ENCODE measurements around the gene ITM2B.

Gene ITM2B

DNA sequence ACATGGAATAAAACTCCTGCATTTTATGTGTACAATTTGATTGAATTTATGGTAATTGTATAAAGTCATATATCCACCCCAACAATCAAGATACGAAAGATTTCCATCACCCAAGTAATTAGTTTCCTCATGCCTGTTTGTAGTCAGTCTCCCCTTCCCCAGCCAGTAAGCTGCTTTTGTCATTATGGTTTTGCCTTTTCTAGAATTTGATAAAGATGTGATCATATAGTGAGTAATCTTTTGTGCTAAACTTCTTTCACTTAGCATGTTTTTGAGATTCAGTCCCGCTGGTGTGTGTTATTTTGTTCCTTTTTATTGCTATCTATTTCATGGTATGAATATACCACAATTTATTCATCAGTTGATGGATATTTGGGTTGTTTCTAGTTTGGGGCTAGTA, 16.0 kb downstream of the ITM2B start:
- TF ChIP-seq CEBPB (IDR thresholded peaks at IDR 0.05) = no peak
- no peak for TF ChIP-seq YY1 (IDR thresholded peaks at IDR 0.05; ENCODE audit: low read depth)
- TF ChIP-seq NFIC (IDR thresholded peaks at IDR 0.05) = no peak
- no peak for TF ChIP-seq TEAD4 (IDR thresholded peaks at IDR 0.05)
- no peak for TF ChIP-seq TAF1 (IDR thresholded peaks at IDR 0.05; ENCODE audit: low read depth)
- TF ChIP-seq, protein P1, sequence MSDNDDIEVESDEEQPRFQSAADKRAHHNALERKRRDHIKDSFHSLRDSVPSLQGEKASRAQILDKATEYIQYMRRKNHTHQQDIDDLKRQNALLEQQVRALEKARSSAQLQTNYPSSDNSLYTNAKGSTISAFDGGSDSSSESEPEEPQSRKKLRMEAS (IDR thresholded peaks at IDR 0.05) = no peak
- TF ChIP-seq ZBTB7A (IDR thresholded peaks at IDR 0.05; ENCODE audit: low read depth) = no peak
- TF ChIP-seq CREB1 (IDR thresholded peaks at IDR 0.05; ENCODE audit: low read depth) = no peak
- TF ChIP-seq EP300 (IDR thresholded peaks at IDR 0.05; ENCODE audit: borderline replicate concordance) = no peak
- TF ChIP-seq TCF12 (IDR thresholded peaks at IDR 0.05; ENCODE audit: low read depth) = no peak
- no peak for TF ChIP-seq EGR1 (IDR thresholded peaks at IDR 0.05)
- no peak for TF ChIP-seq FOXM1 (IDR thresholded peaks at IDR 0.05; ENCODE audit: borderline replicate concordance, low read depth)
- TF ChIP-seq RAD21 (IDR thresholded peaks at IDR 0.05; ENCODE audit: low read depth) = no peak
- no peak for TF ChIP-seq REST (IDR thresholded peaks at IDR 0.05; ENCODE audit: low read depth)
- TF ChIP-seq USF1 (IDR thresholded peaks at IDR 0.05) = no peak

DNA sequence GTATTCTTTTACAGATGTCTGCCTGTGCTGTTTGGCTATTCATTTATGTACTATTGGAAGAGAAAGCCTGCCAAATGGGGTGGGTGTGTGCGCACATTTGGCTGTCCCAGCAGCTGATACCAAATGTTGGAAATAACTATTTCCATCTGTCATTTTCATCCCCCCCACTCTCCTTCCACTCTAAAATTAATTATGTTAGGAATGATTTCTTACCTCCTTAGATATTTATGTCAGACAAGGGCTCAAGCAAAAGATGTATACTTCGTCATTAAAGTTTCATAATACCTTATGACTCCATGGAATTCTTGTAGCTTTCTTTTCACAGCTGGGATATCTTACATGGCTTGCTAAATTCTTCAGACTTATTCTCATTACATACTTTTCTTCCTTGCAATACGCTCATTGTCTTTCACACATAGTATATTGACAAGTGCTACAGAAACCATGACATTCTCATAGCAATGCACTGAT, 18.6 kb downstream of the ITM2B start:
- TF ChIP-seq EP300 (IDR thresholded peaks at IDR 0.05; ENCODE audit: borderline replicate concordance) (no peak), USF1 (IDR thresholded peaks at IDR 0.05) (no peak), NFIC (IDR thresholded peaks at IDR 0.05) (no peak), TCF12 (IDR thresholded peaks at IDR 0.05; ENCODE audit: low read depth) (no peak), RAD21 (IDR thresholded peaks at IDR 0.05; ENCODE audit: low read depth) (no peak), TEAD4 (IDR thresholded peaks at IDR 0.05) (no peak), TAF1 (IDR thresholded peaks at IDR 0.05; ENCODE audit: low read depth) (no peak), CREB1 (IDR thresholded peaks at IDR 0.05; ENCODE audit: low read depth) (no peak), CEBPB (IDR thresholded peaks at IDR 0.05) (no peak), REST (IDR thresholded peaks at IDR 0.05; ENCODE audit: low read depth) (no peak), ZBTB7A (IDR thresholded peaks at IDR 0.05; ENCODE audit: low read depth) (no peak)
- TF ChIP-seq, protein P1 (IDR thresholded peaks at IDR 0.05) = no peak

- TF ChIP-seq CREB1 (IDR thresholded peaks at IDR 0.05; ENCODE audit: low read depth) = no peak
- no peak for TF ChIP-seq TAF1 (IDR thresholded peaks at IDR 0.05; ENCODE audit: low read depth)
- no peak for TF ChIP-seq USF1 (IDR thresholded peaks at IDR 0.05)
- no peak for TF ChIP-seq ZBTB7A (IDR thresholded peaks at IDR 0.05; ENCODE audit: low read depth)
- TF ChIP-seq CEBPB (IDR thresholded peaks at IDR 0.05) = no peak
- no peak for TF ChIP-seq TEAD4 (IDR thresholded peaks at IDR 0.05)
- TF ChIP-seq RAD21 (IDR thresholded peaks at IDR 0.05; ENCODE audit: low read depth) = no peak
- TF ChIP-seq NFIC (IDR thresholded peaks at IDR 0.05) = no peak
- no peak for TF ChIP-seq TCF12 (IDR thresholded peaks at IDR 0.05; ENCODE audit: low read depth)
- no peak for TF ChIP-seq EP300 (IDR thresholded peaks at IDR 0.05; ENCODE audit: borderline replicate concordance)
- no peak for TF ChIP-seq REST (IDR thresholded peaks at IDR 0.05; ENCODE audit: low read depth)
- no peak for TF ChIP-seq EGR1 (IDR thresholded peaks at IDR 0.05)
- TF ChIP-seq, protein P1 (IDR thresholded peaks at IDR 0.05) = no peak
- no peak for TF ChIP-seq FOXM1 (IDR thresholded peaks at IDR 0.05; ENCODE audit: borderline replicate concordance, low read depth)
- TF ChIP-seq YY1 (IDR thresholded peaks at IDR 0.05; ENCODE audit: low read depth) = no peak
Observed at GRCh38 chr13:48252176-48252575, 19.2 kb downstream of the ITM2B start.
